K562 (cell line): ENCODE results near the gene AKAP12.

Source experiments
- CHD4 ChIP-seq: fragments of 200-600 bp; sonication (generic); IDR thresholded peaks from 3 replicates; pipeline ENCODE4 v1.6.1; 2012; ENCODE audit warnings: low read depth, mild to moderate bottlenecking, mixed read lengths, low read length, inconsistent platforms; ENCODE audit not compliant: insufficient read depth, insufficient replicate concordance, poor library complexity, severe bottlenecking
- CTCF ChIP-seq, 3 experiments: IDR thresholded peaks in 2 of 3; conservative IDR thresholded peaks in 1 of 3; 2 replicates each; pipeline ENCODE4 v1.5.1; 2011 to 2012; ENCODE audit warnings: low read length in 3 of 3, mild to moderate bottlenecking in 3 of 3, control low read depth in 2 of 3, improper control_type of control experiment in 1 of 3, inconsistent platforms in 1 of 3, low read depth in 1 of 3, mixed read lengths in 1 of 3, moderate library complexity in 1 of 3; ENCODE audit not compliant: insufficient read depth in 2 of 3
- KDM5B ChIP-seq: fragments of 200-600 bp; sonication (generic); IDR thresholded peaks from 2 replicates; pipeline ENCODE4 v1.6.1; 2012; ENCODE audit warnings: low read depth, mild to moderate bottlenecking, moderate library complexity, low read length, control low read depth, inconsistent platforms; ENCODE audit not compliant: insufficient replicate concordance
- MYC ChIP-seq, 2 experiments: fragments of 250-450 bp in 1 of 2; sonication (Bioruptor Pico) in 1 of 2; IDR thresholded peaks; 2 replicates each; pipeline versions ENCODE4 v1.5.1 to v1.6.1; 2012 to 2021; ENCODE audit warnings: low read depth in 2 of 2, borderline replicate concordance in 1 of 2, improper control_type of control experiment in 1 of 2, low read length in 1 of 2, mild to moderate bottlenecking in 1 of 2, moderate library complexity in 1 of 2
- SMC3 ChIP-seq: conservative IDR thresholded peaks from 2 replicates; pipeline ENCODE4 v1.6.1; 2011; ENCODE audit warnings: low read depth, low read length, improper control_type of control experiment; ENCODE audit not compliant: insufficient read depth
- SRF ChIP-seq, 2 experiments: fragments of 250-450, 450-650 bp in 1 of 2; sonication (Bioruptor Pico) in 1 of 2; sonication (generic) in 1 of 2; formaldehyde crosslinking; IDR thresholded peaks; 2 replicates each; pipeline versions ENCODE4 v1.5.0 to v1.5.1; 2020 to 2022; ENCODE audit warnings: mild to moderate bottlenecking in 1 of 2, missing genetic modification reagents in 1 of 2
- TFAP4 ChIP-seq: sonication (generic); formaldehyde crosslinking; IDR thresholded peaks from 2 replicates; pipeline ENCODE4 v1.8.0; 2022; ENCODE audit warnings: missing genetic modification reagents, mild to moderate bottlenecking, moderate library complexity, borderline replicate concordance
- ZHX1 ChIP-seq: fragments of 150-350 bp; conservative IDR thresholded peaks from 2 replicates; pipeline ENCODE4 v1.6.1; 2014; ENCODE audit warnings: low read length

- TF ChIP-seq CTCF (IDR thresholded peaks at IDR 0.05 in 2 of 3, conservative IDR thresholded peaks at IDR 0.05 in 1 of 3; ENCODE audit: insufficient read depth in 2 of 3, low read depth in 1 of 3, low read length in 3 of 3), result no peak
- no peak for TF ChIP-seq SRF (CRISPR knock-in tag; IDR thresholded peaks at IDR 0.05)
- no peak for TF ChIP-seq ZHX1
- TF ChIP-seq MYC (IDR thresholded peaks at IDR 0.05; ENCODE audit: low read depth, low read length), result no peak
- no peak for TF ChIP-seq MYC (CRISPR knock-in tag; IDR thresholded peaks at IDR 0.05; ENCODE audit: borderline replicate concordance, low read depth)
- TF ChIP-seq CHD4, result no peak
- TF ChIP-seq SMC3, result no peak
- TF ChIP-seq KDM5B, result no peak
- TF ChIP-seq TFAP4 (CRISPR knock-in tag), result no peak
Measured at GRCh38 chr6:151257985-151258445, 18.2 kb downstream of the AKAP12 start.
